BLaER1 treated with 17β-estradiol and CSF1 and Interleukin-3, amounts not matched to agents 10 nM and 100 nM (cell line): ENCODE results near the gene MUC4.

Source experiments
- H3K27ac ChIP-seq, 11 experiments: shearing (Covaris generic); formaldehyde crosslinking; 2 replicates each; pipeline ENCODE4 v1.8.1; 2022
- H3K27me3 ChIP-seq, 11 experiments: shearing (Covaris generic); formaldehyde crosslinking; 2 replicates each; pipeline ENCODE4 v1.8.1; 2022
- H3K36me3 ChIP-seq, 11 experiments: shearing (Covaris generic); formaldehyde crosslinking; 2 replicates each; pipeline ENCODE4 v1.8.1; 2022
- H3K4me1 ChIP-seq, 10 experiments: shearing (Covaris generic); formaldehyde crosslinking; 2 replicates each; pipeline ENCODE4 v1.8.1; 2022
- H3K4me2 ChIP-seq, 11 experiments: shearing (Covaris generic); formaldehyde crosslinking; 2 replicates each; pipeline ENCODE4 v1.8.1; 2022
- H3K4me3 ChIP-seq, 10 experiments: shearing (Covaris generic); formaldehyde crosslinking; 2 replicates each; pipeline ENCODE4 v1.8.1; 2022
- H3K9ac ChIP-seq, 11 experiments: shearing (Covaris generic); formaldehyde crosslinking; 2 replicates each; pipeline ENCODE4 v1.8.1; 2022
- H3K9me3 ChIP-seq, 11 experiments: shearing (Covaris generic); formaldehyde crosslinking; replicated peaks in 1 of 11; 2 replicates each; pipeline ENCODE4 v1.8.1; 2022
- H4K20me1 ChIP-seq, 11 experiments: shearing (Covaris generic); formaldehyde crosslinking; 2 replicates each; pipeline ENCODE4 v1.8.1; 2022
- Cebpa-rat ChIP-seq, 11 experiments: shearing (Covaris generic); IDR thresholded peaks; 2 replicates each; pipeline ENCODE4 v1.8.1; 2022

MUC4 gene

DNA sequence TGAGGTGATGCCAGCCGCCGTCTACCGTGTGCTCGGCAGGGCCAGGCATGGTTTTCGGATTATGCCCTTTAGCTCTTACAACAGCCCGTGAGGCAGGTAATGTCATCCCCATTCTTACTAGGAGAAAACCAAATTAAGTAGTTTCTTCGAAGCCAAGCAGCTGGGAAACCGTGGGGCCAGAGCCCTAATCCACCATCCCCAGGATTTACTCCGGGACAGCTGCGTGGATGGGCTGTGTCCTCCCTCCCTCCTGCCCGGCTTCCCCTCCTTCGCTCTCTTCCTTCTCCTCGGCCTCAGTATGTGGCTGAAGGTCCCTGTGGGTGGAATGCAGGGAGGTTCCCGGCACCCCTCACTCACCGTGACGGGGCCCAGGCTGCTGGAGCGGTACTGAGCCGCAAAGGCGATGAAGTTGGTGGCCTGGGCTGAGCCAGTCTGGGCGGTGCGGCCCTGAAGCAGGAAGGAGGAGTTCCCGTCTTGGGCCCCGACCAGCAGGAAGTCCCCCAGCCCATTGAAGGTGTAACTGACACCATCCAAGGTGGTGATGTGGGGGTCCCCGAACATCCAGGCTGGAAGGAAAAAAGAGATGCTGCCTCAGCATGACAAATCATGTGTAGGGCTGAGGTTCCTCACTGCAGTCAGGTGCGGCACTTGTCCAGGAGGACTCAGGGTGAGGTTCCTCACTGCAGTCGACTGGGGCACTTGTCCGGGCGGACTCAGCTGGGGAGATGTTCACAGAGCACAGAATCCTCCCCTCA is 48.5 kb downstream of the MUC4 start:
- Histone ChIP-seq H3K27ac (no peak overlapping the region), H3K9me3 (peaks cover 0 to 19% (median 8%) of the 10 kb centered on the region in 11 experiments; a peak in 11 of 22 replicates), H3K4me1 (peaks cover 10 to 44% (median 35%) of the 10 kb centered on the region in 10 experiments; a peak in 19 of 20 replicates), H4K20me1 (peaks cover 0 to 17% (median 0%) of the 10 kb centered on the region in 11 experiments; a peak in 3 of 22 replicates), H3K4me2 (peak overlapping the region in 8 of 11 experiments; percentile 18 to 93 (median 37); a peak in 15 of 22 replicates), H3K36me3 (no peaks in the 10 kb centered on the region), H3K4me3 (no peak overlapping the region), H3K9ac (no peak overlapping the region), H3K27me3 (peaks cover 0 to 30% (median 15%) of the 10 kb centered on the region in 11 experiments; a peak in 14 of 22 replicates)
- TF ChIP-seq Cebpa-rat (IDR thresholded peaks at IDR 0.05) = no peak

DNA sequence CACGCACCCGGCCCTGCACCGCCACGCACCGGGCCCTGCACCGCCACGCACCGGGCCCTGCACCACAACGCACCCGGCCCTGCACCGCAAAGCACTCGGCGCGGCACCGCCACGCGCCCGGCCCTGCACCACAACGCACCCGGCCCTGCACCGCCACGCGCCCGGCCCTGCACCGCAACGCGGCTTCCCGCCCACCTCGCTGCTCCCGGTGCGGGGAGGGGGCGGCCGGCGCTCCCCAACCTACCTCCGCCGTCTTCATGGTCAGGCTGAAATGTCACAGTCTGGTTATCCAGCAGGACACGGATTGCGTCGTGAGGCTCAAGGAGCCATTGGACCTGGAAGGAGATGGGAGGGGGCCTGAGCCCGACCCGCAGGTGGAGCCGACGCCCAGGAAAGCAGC is 49.1 kb downstream of the MUC4 start:
- Histone ChIP-seq H3K27me3 (peaks cover 0 to 35% (median 15%) of the 10 kb centered on the region in 11 experiments; a peak in 14 of 22 replicates), H4K20me1 (peaks cover 0 to 17% (median 0%) of the 10 kb centered on the region in 11 experiments; a peak in 3 of 22 replicates), H3K9me3 (peaks cover 0 to 13% (median 2%) of the 10 kb centered on the region in 11 experiments; a peak in 7 of 22 replicates), H3K4me2 (peak overlapping the region in 8 of 11 experiments; percentile 29 to 93 (median 89); a peak in 12 of 22 replicates), H3K9ac (no peak overlapping the region), H3K4me1 (peaks cover 10 to 50% (median 40%) of the 10 kb centered on the region in 10 experiments; a peak in 19 of 20 replicates), H3K27ac (no peak overlapping the region), H3K4me3 (no peak overlapping the region), H3K36me3 (no peaks in the 10 kb centered on the region)
- no peak for TF ChIP-seq Cebpa-rat (IDR thresholded peaks at IDR 0.05)

DNA sequence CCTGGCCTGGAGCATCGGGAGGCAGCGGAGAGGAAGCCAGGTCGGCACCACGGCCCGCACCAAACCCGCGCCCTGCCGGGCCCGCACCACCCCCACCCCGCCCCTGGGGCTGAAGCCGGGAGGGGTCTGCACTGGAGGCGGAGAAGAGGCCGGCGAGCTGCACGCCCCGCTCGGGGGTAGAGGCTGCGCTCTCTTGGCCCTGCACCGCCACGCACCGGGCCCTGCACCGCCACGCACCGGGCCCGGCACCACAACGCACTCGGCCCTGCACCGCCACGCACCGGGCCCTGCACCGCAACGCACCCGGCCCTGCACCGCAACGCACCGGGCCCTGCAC is 49.5 kb downstream of the MUC4 start:
- Histone ChIP-seq H3K4me2 (peak overlapping the region; percentile 72 to 93 (median 83)), H3K27me3 (peaks cover 0 to 35% (median 15%) of the 10 kb centered on the region in 11 experiments; a peak in 14 of 22 replicates), H3K27ac (no peak overlapping the region), H4K20me1 (peaks cover 0 to 17% (median 0%) of the 10 kb centered on the region in 11 experiments; a peak in 3 of 22 replicates), H3K4me3 (peak overlapping the region in 1 of 10 experiments; percentile 32; a peak in 2 of 20 replicates), H3K36me3 (no peaks in the 10 kb centered on the region), H3K4me1 (peaks cover 10 to 54% (median 43%) of the 10 kb centered on the region in 10 experiments; a peak in 19 of 20 replicates), H3K9ac (no peak overlapping the region), H3K9me3 (peaks cover 0 to 9% (median 0%) of the 10 kb centered on the region in 11 experiments; a peak in 6 of 22 replicates)
- no peak for TF ChIP-seq Cebpa-rat (IDR thresholded peaks at IDR 0.05)

DNA sequence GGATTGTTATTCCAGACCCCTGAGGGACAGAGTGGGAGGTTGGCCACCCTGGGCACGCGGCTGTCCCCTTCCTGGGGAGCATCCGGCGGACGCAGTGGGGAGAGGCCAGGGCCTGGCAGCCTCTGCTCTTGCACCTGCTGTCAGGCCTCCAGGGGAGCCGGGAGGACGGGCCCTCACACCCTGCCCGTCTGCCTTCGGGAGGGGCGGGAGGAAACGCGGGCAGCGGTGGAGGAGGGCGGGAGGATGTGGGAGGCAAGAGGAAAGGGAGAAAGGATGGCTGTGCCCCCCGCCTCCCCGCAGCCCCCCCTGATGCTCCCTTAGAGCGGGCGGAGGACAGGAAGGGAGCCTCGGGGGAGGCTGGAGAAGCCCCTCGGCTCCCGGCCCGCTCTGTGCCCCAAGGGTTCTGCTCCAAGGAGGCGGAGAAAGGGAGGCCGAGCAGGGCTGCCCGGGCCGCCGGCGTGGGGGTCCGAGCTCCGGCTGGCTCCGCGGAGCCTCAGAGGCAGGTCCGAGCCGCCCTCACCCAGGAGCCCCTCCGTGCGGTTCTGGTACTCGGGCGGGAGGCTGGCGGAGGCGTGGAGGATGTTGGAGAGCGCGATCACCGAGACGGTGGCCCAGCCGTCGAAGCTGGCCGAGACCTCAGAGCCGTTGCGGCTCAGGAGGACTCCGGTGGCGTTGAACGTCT is 50.0 kb downstream of the MUC4 start:
- H3K9ac ChIP-seq = peak overlapping the region in 8 of 11 experiments; percentile 1 to 63 (median 42); a peak in 10 of 22 replicates
- no peaks in the 10 kb centered on the region for H3K36me3 ChIP-seq
- H3K4me3 ChIP-seq = peak overlapping the region in 8 of 10 experiments; percentile 4 to 54 (median 38); a peak in 13 of 20 replicates
- H3K4me1 ChIP-seq = peaks cover 10 to 54% (median 47%) of the 10 kb centered on the region in 10 experiments; a peak in 19 of 20 replicates
- peak overlapping the region; percentile 72 to 93 (median 83) for H3K4me2 ChIP-seq
- H3K27me3 ChIP-seq = peaks cover 0 to 35% (median 15%) of the 10 kb centered on the region in 11 experiments; a peak in 14 of 22 replicates
- H3K27ac ChIP-seq = no peak overlapping the region
- peaks cover 0 to 17% (median 0%) of the 10 kb centered on the region in 11 experiments; a peak in 3 of 22 replicates for H4K20me1 ChIP-seq
- TF ChIP-seq Cebpa-rat (IDR thresholded peaks at IDR 0.05) = no peak
- H3K9me3 ChIP-seq = peaks cover 0 to 4% (median 0%) of the 10 kb centered on the region in 11 experiments; a peak in 3 of 22 replicates

DNA sequence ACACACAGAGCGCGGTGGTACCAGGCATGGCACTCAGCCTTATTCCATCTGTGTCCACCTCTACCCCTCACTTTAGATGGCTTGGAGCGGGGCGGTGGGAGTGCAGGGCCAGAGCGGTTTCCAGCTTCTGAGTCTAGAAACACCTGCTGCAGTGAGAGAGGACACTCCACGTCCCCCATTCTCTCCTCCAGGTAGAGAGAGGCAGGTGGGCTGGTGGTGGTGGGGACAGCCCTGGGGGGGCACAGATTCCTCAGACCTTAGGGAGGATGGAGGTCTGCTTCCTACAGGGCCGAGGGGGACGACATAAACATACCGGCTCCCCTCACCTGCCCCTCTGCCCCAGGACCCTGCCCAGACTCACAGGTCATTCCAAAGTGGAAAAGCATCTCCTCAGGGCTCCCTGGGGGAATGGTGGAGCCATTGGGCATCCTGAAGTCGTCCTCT is 50.6 kb downstream of the MUC4 start:
- Histone ChIP-seq H3K9me3 (no peaks in the 10 kb centered on the region), H4K20me1 (peaks cover 0 to 17% (median 0%) of the 10 kb centered on the region in 11 experiments; a peak in 3 of 22 replicates), H3K27ac (no peak overlapping the region), H3K36me3 (no peaks in the 10 kb centered on the region), H3K4me1 (peaks cover 10 to 54% (median 48%) of the 10 kb centered on the region in 10 experiments; a peak in 19 of 20 replicates), H3K4me3 (peak overlapping the region in 3 of 10 experiments; percentile 4 to 46 (median 43); a peak in 3 of 20 replicates), H3K9ac (peak overlapping the region in 2 of 11 experiments; percentile 21 to 63; a peak in 2 of 22 replicates), H3K27me3 (peaks cover 0 to 35% (median 15%) of the 10 kb centered on the region in 11 experiments; a peak in 14 of 22 replicates), H3K4me2 (peak overlapping the region; percentile 72 to 93 (median 83); a peak in 20 of 22 replicates)
- no peak for TF ChIP-seq Cebpa-rat (IDR thresholded peaks at IDR 0.05)

DNA sequence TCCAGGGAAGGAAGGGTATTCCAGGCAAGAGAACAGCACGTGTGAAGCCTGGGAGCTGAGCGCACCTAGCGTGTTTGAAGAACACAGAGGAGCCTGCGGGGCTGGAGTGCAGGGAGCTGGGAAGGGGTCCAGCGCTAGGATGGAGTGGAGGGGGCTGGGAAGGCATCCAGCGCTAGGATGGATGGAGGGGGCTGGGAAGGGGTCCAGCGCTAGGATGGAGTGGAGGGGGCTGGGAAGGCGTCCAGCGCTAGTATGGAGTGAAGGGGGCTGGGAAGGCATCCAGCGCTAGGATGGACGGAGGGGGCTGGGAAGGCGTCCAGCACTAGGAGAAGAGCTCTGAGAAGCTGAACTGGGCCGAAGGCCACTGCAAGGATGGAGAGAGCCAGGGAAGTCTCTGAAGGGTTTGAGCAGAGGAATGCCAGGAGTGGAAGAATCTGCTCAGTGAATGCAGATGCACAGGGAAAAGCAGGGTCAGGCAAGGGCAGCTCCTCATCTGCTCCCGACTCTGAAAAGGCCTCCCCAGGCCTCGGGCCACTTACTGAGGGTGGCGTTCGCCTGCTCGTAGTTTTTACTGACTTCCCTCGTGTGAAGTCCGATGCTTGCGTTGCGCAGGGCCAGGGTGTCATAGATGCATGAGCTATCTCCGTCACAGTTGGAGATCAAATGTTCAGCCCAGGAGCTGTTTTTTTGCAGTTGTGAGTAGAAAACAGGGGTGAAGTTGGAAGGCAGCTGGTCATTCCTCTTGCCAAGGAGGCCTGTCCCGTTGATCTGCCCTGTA is 51.2 kb downstream of the MUC4 start:
- Histone ChIP-seq H3K27ac (no peak overlapping the region), H3K36me3 (no peaks in the 10 kb centered on the region), H3K9ac (no peak overlapping the region), H3K9me3 (no peaks in the 10 kb centered on the region), H3K27me3 (peaks cover 0 to 35% (median 15%) of the 10 kb centered on the region in 11 experiments; a peak in 14 of 22 replicates), H3K4me3 (no peak overlapping the region), H3K4me1 (peaks cover 10 to 54% (median 48%) of the 10 kb centered on the region in 10 experiments; a peak in 19 of 20 replicates), H4K20me1 (peaks cover 0 to 17% (median 0%) of the 10 kb centered on the region in 11 experiments; a peak in 3 of 22 replicates), H3K4me2 (peak overlapping the region in 8 of 11 experiments; percentile 76 to 93 (median 89); a peak in 15 of 22 replicates)
- TF ChIP-seq Cebpa-rat (IDR thresholded peaks at IDR 0.05) = no peak

DNA sequence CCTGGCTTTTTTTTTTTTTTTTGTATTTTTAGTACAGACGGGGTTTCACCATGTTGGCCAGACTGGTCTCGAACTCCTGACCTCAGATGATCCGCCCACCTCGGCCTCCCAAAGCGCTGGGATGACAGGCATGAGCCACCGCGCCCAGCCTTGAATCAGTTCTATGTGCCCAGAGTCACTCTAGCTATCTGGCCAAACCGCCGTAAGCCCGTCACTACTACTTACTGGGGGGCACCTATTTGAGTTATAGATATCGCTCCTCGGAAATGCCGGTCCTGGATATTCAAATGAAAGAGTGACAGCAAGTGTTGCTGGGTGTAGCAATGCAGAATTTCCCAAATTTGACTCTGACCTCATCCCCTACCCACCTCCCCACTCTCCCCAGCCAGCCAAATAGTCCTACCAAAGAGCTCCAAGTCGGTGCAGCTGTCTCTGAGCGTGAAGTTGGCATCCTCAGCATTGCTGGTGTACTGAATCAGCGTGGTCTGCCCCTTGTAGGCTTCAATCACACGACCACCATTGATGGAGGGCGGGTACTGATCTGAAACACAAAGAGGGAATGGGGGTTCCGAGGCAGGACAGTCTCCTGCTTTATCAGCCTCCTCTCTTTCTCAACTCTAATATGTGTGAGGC is 52.9 kb downstream of the MUC4 start:
- H4K20me1 ChIP-seq = peaks cover 0 to 17% (median 0%) of the 10 kb centered on the region in 11 experiments; a peak in 3 of 22 replicates

More for the DNA sequence above, 52.9 kb downstream of the MUC4 start:
- H3K27ac ChIP-seq = no peak overlapping the region
- H3K4me1 ChIP-seq = peaks cover 10 to 55% (median 48%) of the 10 kb centered on the region in 10 experiments; a peak in 19 of 20 replicates
- no peaks in the 10 kb centered on the region for H3K9me3 ChIP-seq
- no peak overlapping the region for H3K4me3 ChIP-seq
- peaks cover 0 to 35% (median 15%) of the 10 kb centered on the region in 11 experiments; a peak in 14 of 22 replicates for H3K27me3 ChIP-seq
- H3K9ac ChIP-seq = no peak overlapping the region
- H3K36me3 ChIP-seq = no peaks in the 10 kb centered on the region
- TF ChIP-seq Cebpa-rat (IDR thresholded peaks at IDR 0.05) = no peak
- no peak overlapping the region for H3K4me2 ChIP-seq
